H1 (cell line): ENCODE data around the gene MEIS2. TPM values are rescaled to one million over a fixed set of nuclear protein-coding genes. Genes with fewer than 3 reads are reported as not detected.

Source experiments
- CTCF ChIA-PET: fragments of 300-600 bp; sonication (Branson Sonifier 250); formaldehyde crosslinking; loops from one replicate; lab custom pipeline; 2021; ENCODE audit not compliant: partially characterized antibody; lab: Charles Lee
- POLR2A ChIA-PET: fragments of 300-600 bp; sonication (Branson Sonifier 250); formaldehyde crosslinking; loops from one replicate; lab custom pipeline; 2021; ENCODE audit warnings: inconsistent platforms; ENCODE audit not compliant: partially characterized antibody; lab: Charles Lee
- DNase-seq, 2 experiments: peaks; one replicate each; pipeline versions ENCODE4 v3.0.0 to v3.0.0-alpha.2; 2010 to 2022; ENCODE audit warnings: low spot score in 2 of 2, low read depth in 1 of 2, mixed read lengths in 1 of 2
- FAIRE-seq: peaks from 2 replicates; lab custom pipeline; 2011; peaks lifted over from hg19 to GRCh38; lab: Jason Lieb, UNC
- H2AFZ ChIP-seq: 2 replicates; pipeline ENCODE4 v1.8.1; 2012; ENCODE audit warnings: low read length, inconsistent platforms
- H2AK5ac ChIP-seq: 2 replicates; pipeline ENCODE4 v1.6.1; 2013; ENCODE audit warnings: low read depth, low read length
- H2BK120ac ChIP-seq: replicated peaks from 2 replicates; pipeline ENCODE3; 2013; ENCODE audit warnings: low read depth, low read length, inconsistent platforms
- H2BK12ac ChIP-seq: 2 replicates; pipeline ENCODE4 v1.6.1; 2013; ENCODE audit warnings: low read depth, low read length
- H2BK15ac ChIP-seq: 2 replicates; pipeline ENCODE4 v1.6.1; 2013; ENCODE audit warnings: low read length
- H2BK20ac ChIP-seq: 2 replicates; pipeline ENCODE4 v1.6.1; 2013; ENCODE audit warnings: low read length
- H2BK5ac ChIP-seq: 2 replicates; pipeline ENCODE4 v1.6.1; 2013; ENCODE audit warnings: low read depth, low read length
- H3K14ac ChIP-seq: 2 replicates; pipeline ENCODE4 v1.6.1; 2013; ENCODE audit warnings: inconsistent platforms; ENCODE audit not compliant: insufficient read length
- H3K18ac ChIP-seq: 2 replicates; pipeline ENCODE4 v1.6.1; 2013; ENCODE audit warnings: low read length; ENCODE audit errors: extremely low read depth
- H3K23ac ChIP-seq: 2 replicates; pipeline ENCODE4 v1.6.1; 2013; ENCODE audit warnings: inconsistent platforms; ENCODE audit not compliant: insufficient read length
- H3K23me2 ChIP-seq: 2 replicates; pipeline ENCODE4 v1.6.1; 2013; ENCODE audit warnings: low read depth, low read length
- H3K27ac ChIP-seq: 2 replicates; pipeline ENCODE4 v1.6.1; 2011; ENCODE audit warnings: low read depth, low read length, inconsistent platforms
- H3K27me3 ChIP-seq, 4 experiments: replicated peaks in 1 of 4; 1 replicate in 1 of 4; 2 replicates in 3 of 4; pipeline versions ENCODE4 v1.6.1 to v1.8.1; 2011 to 2013; ENCODE audit warnings: low read length in 3 of 4, mild to moderate bottlenecking in 3 of 4, inconsistent platforms in 2 of 4, mixed read lengths in 2 of 4, moderate library complexity in 1 of 4; ENCODE audit not compliant: control insufficient read depth in 3 of 4, insufficient read depth in 3 of 4; ENCODE audit errors: extremely low read depth in 1 of 4
- H3K36me3 ChIP-seq, 4 experiments: 2 replicates each; pipeline versions ENCODE4 v1.6.1 to v1.8.1; 2011 to 2013; ENCODE audit warnings: mild to moderate bottlenecking in 4 of 4, low read length in 3 of 4, moderate library complexity in 2 of 4, control low read depth in 1 of 4, inconsistent platforms in 1 of 4; ENCODE audit not compliant: insufficient read depth in 4 of 4, control insufficient read depth in 2 of 4
- H3K4ac ChIP-seq: replicated peaks from 2 replicates; pipeline ENCODE3; 2013; ENCODE audit warnings: low read length, low read depth, mixed read lengths, inconsistent platforms; ENCODE audit not compliant: insufficient read length
- H3K4me1 ChIP-seq, 4 experiments: replicated peaks in 1 of 4; 1 replicate in 1 of 4; 2 replicates in 3 of 4; pipeline versions ENCODE4 v1.6.1 to v1.8.1; 2011 to 2013; ENCODE audit warnings: low read length in 3 of 4, inconsistent platforms in 2 of 4, mixed read lengths in 1 of 4; ENCODE audit not compliant: insufficient read depth in 4 of 4, control insufficient read depth in 3 of 4
- H3K4me2 ChIP-seq, 2 experiments: 2 replicates each; pipeline versions ENCODE4 v1.6.1 to v1.8.1; 2011 to 2013; ENCODE audit warnings: low read depth in 2 of 2, low read length in 2 of 2, control low read depth in 1 of 2, inconsistent platforms in 1 of 2, mild to moderate bottlenecking in 1 of 2; ENCODE audit not compliant: insufficient read depth in 1 of 2
- H3K4me3 ChIP-seq, 4 experiments: fragments of 200-600, 300-600 bp in 1 of 4; sonication (generic), shearing (Covaris generic), sonication (Bioruptor Twin) in 1 of 4; 2 replicates each; pipeline versions ENCODE4 v1.5.1 to v1.8.1; 2011 to 2016; ENCODE audit warnings: low read length in 4 of 4, low read depth in 3 of 4, control low read depth in 2 of 4, inconsistent platforms in 2 of 4, mild to moderate bottlenecking in 2 of 4, mixed read lengths in 1 of 4, moderate library complexity in 1 of 4; ENCODE audit not compliant: insufficient read depth in 2 of 4; ENCODE audit errors: extremely low read depth in 1 of 4
- H3K56ac ChIP-seq: replicated peaks from 2 replicates; pipeline ENCODE3; 2013; ENCODE audit warnings: low read depth, mild to moderate bottlenecking, mixed read lengths, low read length, inconsistent platforms; ENCODE audit not compliant: insufficient read length
- H3K79me1 ChIP-seq: 2 replicates; pipeline ENCODE4 v1.6.1; 2013; ENCODE audit warnings: low read depth, low read length, control low read depth
- H3K79me2 ChIP-seq, 2 experiments: 2 replicates each; pipeline versions ENCODE4 v1.6.1 to v1.8.1; 2012 to 2013; ENCODE audit warnings: low read length in 2 of 2, mild to moderate bottlenecking in 2 of 2, inconsistent platforms in 1 of 2; ENCODE audit not compliant: insufficient read depth in 2 of 2, control insufficient read depth in 1 of 2
- H3K9ac ChIP-seq, 4 experiments: replicated peaks in 1 of 4; 1 replicate in 1 of 4; 2 replicates in 3 of 4; pipeline versions ENCODE4 v1.6.1 to v1.8.1; 2011 to 2013; ENCODE audit warnings: low read depth in 3 of 4, low read length in 3 of 4, control low read depth in 2 of 4, mild to moderate bottlenecking in 2 of 4, moderate library complexity in 2 of 4, inconsistent platforms in 1 of 4; ENCODE audit errors: extremely low read depth in 1 of 4
- H3K9me3 ChIP-seq, 2 experiments: 2 replicates each; pipeline versions ENCODE4 v1.6.1 to v1.8.1; 2012 to 2013; ENCODE audit warnings: mild to moderate bottlenecking in 2 of 2, moderate library complexity in 2 of 2, control low read depth in 1 of 2, inconsistent platforms in 1 of 2, low read depth in 1 of 2, low read length in 1 of 2, mixed read lengths in 1 of 2; ENCODE audit not compliant: insufficient read depth in 2 of 2
- H4K20me1 ChIP-seq, 2 experiments: replicated peaks in 1 of 2; 2 replicates each; pipeline versions ENCODE3 to v1.8.1; 2011 to 2013; ENCODE audit warnings: inconsistent platforms in 2 of 2, low read length in 2 of 2, mild to moderate bottlenecking in 1 of 2; ENCODE audit not compliant: insufficient read depth in 2 of 2, control insufficient read depth in 1 of 2
- H4K5ac ChIP-seq: 2 replicates; pipeline ENCODE4 v1.6.1; 2013; ENCODE audit warnings: low read length, low read depth, mixed read lengths, inconsistent platforms; ENCODE audit not compliant: insufficient read length
- H4K8ac ChIP-seq: 2 replicates; pipeline ENCODE4 v1.8.0; 2013; ENCODE audit warnings: mild to moderate bottlenecking, moderate library complexity, low read length, inconsistent platforms; ENCODE audit not compliant: insufficient read depth; ENCODE audit errors: extremely low read depth
- H4K91ac ChIP-seq: replicated peaks from 2 replicates; pipeline ENCODE3; 2013; ENCODE audit warnings: low read length, mixed read lengths, inconsistent platforms; ENCODE audit not compliant: insufficient read length
- BCL11A ChIP-seq, 2 experiments: IDR thresholded peaks; one replicate each; pipeline ENCODE4 v1.6.1; 2011; ENCODE audit warnings: low read depth in 2 of 2, low read length in 2 of 2, mild to moderate bottlenecking in 2 of 2
- CBX5 ChIP-seq: fragments of 300-800, 300-1000 bp; sonication (generic); IDR thresholded peaks from 2 replicates; pipeline ENCODE4 v1.7.1; 2016; ENCODE audit warnings: antibody characterized with exemption, low read length, low read depth
- EZH2 ChIP-seq: fragments of 200-600 bp; sonication (generic); IDR thresholded peaks from 2 replicates; pipeline ENCODE4 v1.7.1; 2012; ENCODE audit warnings: low read depth, mild to moderate bottlenecking, moderate library complexity, low read length, inconsistent platforms; ENCODE audit not compliant: severe bottlenecking
- FOSL1 ChIP-seq: IDR thresholded peaks from 2 replicates; pipeline ENCODE4 v1.6.1; 2011; ENCODE audit warnings: mild to moderate bottlenecking, low read depth, low read length, moderate library complexity; ENCODE audit not compliant: insufficient read depth
- KDM5A ChIP-seq: fragments of 200-600 bp; IDR thresholded peaks from 2 replicates; pipeline ENCODE4 v1.7.1; 2012; ENCODE audit warnings: mild to moderate bottlenecking, low read length, inconsistent platforms, mixed read lengths
- MAFK ChIP-seq: IDR thresholded peaks from 2 replicates; pipeline ENCODE4 v1.6.1; 2012; ENCODE audit warnings: low read depth, mild to moderate bottlenecking, improper control_type of control experiment, low read length
- NANOG ChIP-seq: IDR thresholded peaks from 2 replicates; pipeline ENCODE4 v1.6.1; 2011; ENCODE audit warnings: low read length, low read depth, mild to moderate bottlenecking, inconsistent platforms; ENCODE audit not compliant: insufficient read depth, poor library complexity, severe bottlenecking
- POLR2A ChIP-seq, 2 experiments: IDR thresholded peaks; 1 replicate in 1 of 2; 2 replicates in 1 of 2; pipeline ENCODE4 v1.6.1; 2011; ENCODE audit warnings: low read depth in 2 of 2, low read length in 2 of 2, mild to moderate bottlenecking in 2 of 2; ENCODE audit errors: control extremely low read depth in 1 of 2
- RXRA ChIP-seq: IDR thresholded peaks from 2 replicates; pipeline ENCODE4 v1.6.1; 2011; ENCODE audit warnings: low read depth, mild to moderate bottlenecking, low read length, moderate library complexity; ENCODE audit not compliant: insufficient read depth
- SIN3A ChIP-seq, 2 experiments: IDR thresholded peaks in 1 of 2; conservative IDR thresholded peaks in 1 of 2; 2 replicates each; pipeline ENCODE4 v1.6.1; 2011 to 2012; ENCODE audit warnings: low read length in 2 of 2, improper control_type of control experiment in 1 of 2, low read depth in 1 of 2, mild to moderate bottlenecking in 1 of 2
- SIX5 ChIP-seq: IDR thresholded peaks from 2 replicates; pipeline ENCODE4 v1.6.1; 2011; ENCODE audit warnings: mild to moderate bottlenecking, low read depth, low read length
- SRF ChIP-seq: IDR thresholded peaks from 2 replicates; pipeline ENCODE4 v1.6.1; 2011; ENCODE audit warnings: mild to moderate bottlenecking, low read depth, low read length, moderate library complexity
- TCF12 ChIP-seq: IDR thresholded peaks from 2 replicates; pipeline ENCODE4 v1.6.1; 2011; ENCODE audit warnings: low read depth, mild to moderate bottlenecking, low read length
- YY1 ChIP-seq: IDR thresholded peaks from 2 replicates; pipeline ENCODE4 v1.6.1; 2011; ENCODE audit warnings: low read depth, mild to moderate bottlenecking, low read length
- WGBS, 2 experiments: shearing (Covaris generic) in 1 of 2; methylation state at CpG; one replicate each; pipeline versions ENCODE4 v1.1.6 to v1.1.7; 2013 to 2015; ENCODE audit warnings: low lambda C conversion rate in 2 of 2, mixed read lengths in 2 of 2, inconsistent platforms in 1 of 2, low coverage in 1 of 2, missing lambda C conversion rate in 1 of 2; ENCODE audit not compliant: insufficient replicate concordance in 2 of 2, insufficient coverage in 1 of 2, insufficient read length in 1 of 2; ENCODE audit errors: extremely low coverage in 1 of 2, missing lambda C conversion rate in 1 of 2; 5-methylcytosine and 5-hydroxymethylcytosine counted together
- polyA plus RNA-seq, 7 experiments: library from polyadenylated mRNA; depleted of rRNA in 3 of 7; stranded (reverse) in 5 of 7; unstranded in 2 of 7; fragments of >200 nt in 5 of 7; fragments of 200-250 nt in 2 of 7; gene quantifications; 1 replicate in 5 of 7; 2 replicates in 1 of 7; 4 replicates in 1 of 7; pipeline versions ENCODE4 v1.2.1 to v1.2.3, GENCODE V29; 2011 to 2013; ENCODE audit warnings: missing spikeins in 2 of 7, mixed read lengths in 2 of 7
- total RNA-seq: library from RNA; stranded (reverse); fragmentation: NEBNext Ultra II Directional; extraction: Animal tissue kit (Norgen Biotek cat#: 25700); gene quantifications from 2 replicates; pipeline ENCODE4 v1.2.1, GENCODE V29; 2021

MEIS2 gene
- total and polyA plus RNA-seq, 2 of the 8 experiments (the other 6 are each of a cell fraction or from before 2014, with no cell fraction given), result 0.22 to 1.2 TPM

GRCh38 chr15:37086120-37086519 lies 14.2 kb downstream of the MEIS2 start:
- TF ChIP-seq SIX5, result no peak
- no peak for TF ChIP-seq MAFK
- TF ChIP-seq BCL11A (IDR thresholded peaks at IDR 0.05; ENCODE audit: low read depth in 2 of 2, low read length in 2 of 2), result no peak
- no peak for TF ChIP-seq FOSL1
- TF ChIP-seq EZH2, result no peak
- TF ChIP-seq POLR2A (IDR thresholded peaks at IDR 0.05; ENCODE audit: control extremely low read depth in 1 of 2, low read depth in 2 of 2, low read length in 2 of 2), result no peak
- no peak for TF ChIP-seq SIN3A (conservative IDR thresholded peaks at IDR 0.05 in 1 of 2, IDR thresholded peaks at IDR 0.05 in 1 of 2; ENCODE audit: low read depth in 1 of 2, low read length in 2 of 2)
- TF ChIP-seq KDM5A, result no peak
- no peak for TF ChIP-seq CBX5
- TF ChIP-seq YY1, result no peak
- TF ChIP-seq TCF12, result no peak
- no peak for TF ChIP-seq SRF
- TF ChIP-seq NANOG, result no peak
- TF ChIP-seq RXRA, result no peak
- TF ChIP-seq, all 59 proteins: peak for 0
- 85% methylated on average over 3 of the region's 3 CpGs; no CpG with 5 or more reads in 1 of the 2 experiments for WGBS, 2 experiments
- no peak overlapping the region for H2AK5ac ChIP-seq
- peaks cover 0 to 9% (median 4%) of the 10 kb centered on the region in 4 experiments; a peak in 2 of 7 replicates for H3K4me1 ChIP-seq
- no peaks in the 10 kb centered on the region for H4K20me1 ChIP-seq
- no peak overlapping the region for H3K56ac ChIP-seq
- H2BK5ac ChIP-seq, result no peak overlapping the region
- no peak overlapping the region for H4K91ac ChIP-seq
- no peak overlapping the region for H3K27ac ChIP-seq
- FAIRE-seq (no peak), DNase-seq (no peak)
- H2AFZ ChIP-seq, result no peak overlapping the region
- no peak overlapping the region for H4K5ac ChIP-seq
- no peak overlapping the region for H3K18ac ChIP-seq
- H3K79me1 ChIP-seq, result no peaks in the 10 kb centered on the region
- no peak overlapping the region for H2BK12ac ChIP-seq
- peaks cover 0 to 1% (median 0%) of the 10 kb centered on the region in 4 experiments; a peak in 1 of 7 replicates for H3K27me3 ChIP-seq
- no peak overlapping the region for H3K23ac ChIP-seq
- no peaks in the 10 kb centered on the region for H3K79me2 ChIP-seq
- H3K9me3 ChIP-seq, result no peaks in the 10 kb centered on the region
- ChIA-PET CTCF (interaction anchor here (0.9 to 1.5 kb wide), 3 partner anchors 8 to 23 kb away, joined by 3 to 4 read pairs (median 4); no protein-coding TSS in a partner anchor), POLR2A (no interaction called here)
- H3K14ac ChIP-seq, result no peak overlapping the region
- H2BK15ac ChIP-seq, result no peak overlapping the region
- H3K36me3 ChIP-seq, result no peaks in the 10 kb centered on the region; a peak in 1 of 8 replicates
- no peak overlapping the region for H3K4me2 ChIP-seq
- no peak overlapping the region for H3K4me3 ChIP-seq
- no peaks in the 10 kb centered on the region for H3K23me2 ChIP-seq
- no peak overlapping the region for H4K8ac ChIP-seq
- no peak overlapping the region for H2BK20ac ChIP-seq
- no peak overlapping the region for H3K9ac ChIP-seq
- no peak overlapping the region for H3K4ac ChIP-seq
- H2BK120ac ChIP-seq, result no peak overlapping the region
